T-helper 9 cell (primary cell): Measurements from ENCODE around the gene EFR3B.

Source experiments
- DNase-seq: peaks from one replicate; pipeline ENCODE4 v3.0.0-alpha.2; 2020

Gene EFR3B

GRCh38 chr2:25197336-25198208 lies 155.7 kb downstream of the EFR3B start:
- DNase-seq: no peak

GRCh38 chr2:25198209-25198525 lies 156.3 kb downstream of the EFR3B start:
- no peak for DNase-seq

- DNase-seq: no peak
Measured at GRCh38 chr2:25198576-25198975, 156.7 kb downstream of the EFR3B start.

- no peak for DNase-seq
Measured at GRCh38 chr2:25201265-25201664, 159.4 kb downstream of the EFR3B start.

GRCh38 chr2:25201794-25202193 lies 159.9 kb downstream of the EFR3B start:
- no peak for DNase-seq

GRCh38 chr2:25202275-25202674 lies 160.4 kb downstream of the EFR3B start:
- DNase-seq: no peak

GRCh38 chr2:25204190-25204838 lies 162.4 kb downstream of the EFR3B start:
- no peak for DNase-seq

- DNase-seq: no peak
Measured at GRCh38 chr2:25207078-25207545, 165.2 kb downstream of the EFR3B start.
